ENCODE measurements around the gene TAGLN2.
"Not testable (repeated sequence)": the region's sequence is repeated elsewhere in the genome, so short reads cannot be mapped to it uniquely, and the experiment has no call there.

TAGLN2 gene

DNA sequence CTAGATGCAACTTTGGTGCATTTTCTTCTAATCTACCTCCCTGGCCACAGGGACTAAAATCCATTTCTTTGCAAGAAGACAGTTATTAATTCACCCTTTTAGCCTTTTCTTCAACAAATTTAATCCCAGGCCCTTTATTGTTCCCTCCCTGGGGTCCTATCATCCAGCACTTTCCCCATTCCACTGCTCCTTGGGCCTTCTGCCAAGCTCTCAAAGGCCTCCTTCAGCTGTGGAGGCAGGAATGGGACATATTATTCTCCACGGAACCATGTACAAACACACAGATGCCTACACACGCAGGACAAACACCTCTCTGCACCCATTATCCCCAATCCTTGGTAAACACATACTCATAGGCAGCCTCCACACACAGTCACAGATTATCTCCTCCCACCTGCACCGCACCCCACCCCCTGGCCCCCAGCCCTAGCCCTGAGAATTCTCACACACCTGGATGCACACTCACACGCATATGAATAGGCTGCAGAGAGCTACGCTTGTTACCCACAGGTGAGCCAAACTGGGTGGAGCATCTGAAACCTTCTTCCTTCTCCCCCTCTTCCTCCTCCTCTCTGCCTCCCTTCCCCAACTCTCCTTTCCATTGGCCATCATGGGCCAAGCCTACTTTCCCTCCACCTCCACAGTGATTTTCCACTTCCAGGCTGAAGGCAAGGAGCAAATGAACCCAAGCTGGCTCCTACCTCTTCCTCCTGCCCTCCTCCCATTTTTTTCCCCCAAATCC lies 11.7 kb downstream of the TAGLN2 start:
- in situ Hi-C loops (cut with MboI; ENCODE audit: low pct_unique_long_range_greater_than_20kb, low sequenced_read_pairs, unreplicated experiment): no loop called here
- TF ChIP-seq, protein P1, sequence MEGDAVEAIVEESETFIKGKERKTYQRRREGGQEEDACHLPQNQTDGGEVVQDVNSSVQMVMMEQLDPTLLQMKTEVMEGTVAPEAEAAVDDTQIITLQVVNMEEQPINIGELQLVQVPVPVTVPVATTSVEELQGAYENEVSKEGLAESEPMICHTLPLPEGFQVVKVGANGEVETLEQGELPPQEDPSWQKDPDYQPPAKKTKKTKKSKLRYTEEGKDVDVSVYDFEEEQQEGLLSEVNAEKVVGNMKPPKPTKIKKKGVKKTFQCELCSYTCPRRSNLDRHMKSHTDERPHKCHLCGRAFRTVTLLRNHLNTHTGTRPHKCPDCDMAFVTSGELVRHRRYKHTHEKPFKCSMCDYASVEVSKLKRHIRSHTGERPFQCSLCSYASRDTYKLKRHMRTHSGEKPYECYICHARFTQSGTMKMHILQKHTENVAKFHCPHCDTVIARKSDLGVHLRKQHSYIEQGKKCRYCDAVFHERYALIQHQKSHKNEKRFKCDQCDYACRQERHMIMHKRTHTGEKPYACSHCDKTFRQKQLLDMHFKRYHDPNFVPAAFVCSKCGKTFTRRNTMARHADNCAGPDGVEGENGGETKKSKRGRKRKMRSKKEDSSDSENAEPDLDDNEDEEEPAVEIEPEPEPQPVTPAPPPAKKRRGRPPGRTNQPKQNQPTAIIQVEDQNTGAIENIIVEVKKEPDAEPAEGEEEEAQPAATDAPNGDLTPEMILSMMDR (IDR thresholded peaks at IDR 0.05; ENCODE audit: extremely low read depth, insufficient read depth, missing control alignments): no peak
- DNase-seq (ENCODE audit: low spot score): no peak

DNA sequence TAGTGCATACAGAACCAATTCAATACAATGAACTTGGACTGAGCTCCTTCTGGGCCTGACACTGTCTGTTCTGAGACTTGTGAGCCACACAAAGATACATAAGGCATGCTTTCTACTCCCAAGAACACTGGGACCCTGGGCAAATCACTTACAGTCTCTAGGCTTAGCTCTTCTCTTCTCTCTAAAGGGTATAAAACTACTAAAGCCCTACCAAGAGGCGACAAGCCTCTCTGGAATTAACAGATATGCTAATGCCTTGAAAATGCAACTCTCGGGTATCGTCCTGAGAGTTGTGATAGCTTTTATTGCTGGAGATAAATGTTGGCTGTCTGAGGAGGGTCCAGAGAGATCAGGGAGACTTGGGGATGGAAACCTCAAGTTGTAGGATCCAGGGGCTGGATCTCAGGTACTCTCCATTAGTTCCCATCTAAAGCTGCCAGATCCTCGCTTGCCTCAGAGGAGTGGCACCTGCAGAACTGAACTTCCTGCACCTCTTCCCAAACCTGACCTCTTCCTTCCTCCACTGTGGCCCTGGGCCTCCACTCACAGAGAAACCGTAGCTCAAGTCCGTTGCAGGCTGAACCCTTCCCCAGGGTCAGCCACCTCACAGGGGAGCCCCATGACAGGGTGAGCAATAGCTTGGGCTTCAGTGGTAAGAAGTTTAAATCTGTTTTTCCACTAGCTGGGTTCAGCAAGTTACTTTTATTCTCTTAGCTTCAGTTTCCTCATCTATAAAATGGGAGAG lies 13.8 kb downstream of the TAGLN2 start:
- in situ Hi-C loops (cut with MboI; ENCODE audit: low pct_unique_long_range_greater_than_20kb, low sequenced_read_pairs, unreplicated experiment): no loop called here

DNA sequence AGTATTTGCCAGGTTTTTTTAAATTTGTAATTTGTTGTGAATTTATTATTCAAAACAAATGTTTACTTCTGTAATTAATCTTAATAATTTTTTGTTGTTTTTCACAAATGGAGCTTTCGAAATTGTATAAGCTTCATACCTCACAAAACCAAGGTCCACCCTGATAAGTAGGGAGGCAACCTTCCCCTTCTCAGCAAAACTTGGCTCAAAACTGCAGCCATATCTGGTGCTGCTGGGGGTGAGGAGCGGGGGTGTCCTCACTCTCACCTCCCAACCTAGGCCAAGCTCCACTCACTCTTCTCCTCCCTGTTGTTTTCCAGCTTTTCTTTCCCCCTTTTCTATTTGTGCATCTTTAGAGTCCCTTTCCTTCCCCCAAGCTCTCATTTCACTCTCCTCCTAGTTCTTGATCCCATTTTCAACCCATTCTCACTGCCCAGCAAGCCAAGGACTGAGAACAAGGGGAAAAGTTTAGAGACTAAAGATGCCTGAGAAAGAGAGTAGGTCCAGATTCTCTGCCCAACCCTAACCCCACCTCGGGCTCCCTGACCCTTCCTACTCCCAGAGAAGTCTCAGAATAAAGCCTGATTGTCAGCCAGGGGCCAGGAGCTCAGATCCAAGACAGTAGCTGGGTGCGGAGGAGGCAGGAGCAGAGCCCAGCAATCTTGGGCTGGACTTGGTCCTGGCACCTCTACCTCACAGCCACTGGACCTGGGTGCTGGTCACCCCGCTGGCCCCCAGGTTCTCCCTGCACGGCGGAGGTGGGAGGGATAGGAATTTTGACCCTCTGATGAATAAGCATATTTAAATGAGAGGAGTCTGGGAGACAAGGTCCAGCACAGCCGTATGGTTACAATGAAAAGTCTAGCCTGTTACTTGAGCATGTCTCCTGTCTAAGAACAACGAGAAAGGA lies 17.0 kb downstream of the TAGLN2 start:
- TF ChIP-seq, protein P1 (IDR thresholded peaks at IDR 0.05; ENCODE audit: extremely low read depth, insufficient read depth, missing control alignments): no peak
- in situ Hi-C loops (cut with MboI; ENCODE audit: low pct_unique_long_range_greater_than_20kb, low sequenced_read_pairs, unreplicated experiment): no loop called here
- DNase-seq (ENCODE audit: low spot score): no peak

More for the DNA sequence above, 13.8 kb downstream of the TAGLN2 start:
- TF ChIP-seq, protein P1 (IDR thresholded peaks at IDR 0.05; ENCODE audit: extremely low read depth, insufficient read depth, missing control alignments): no peak
- DNase-seq (ENCODE audit: low spot score): no peak

DNA sequence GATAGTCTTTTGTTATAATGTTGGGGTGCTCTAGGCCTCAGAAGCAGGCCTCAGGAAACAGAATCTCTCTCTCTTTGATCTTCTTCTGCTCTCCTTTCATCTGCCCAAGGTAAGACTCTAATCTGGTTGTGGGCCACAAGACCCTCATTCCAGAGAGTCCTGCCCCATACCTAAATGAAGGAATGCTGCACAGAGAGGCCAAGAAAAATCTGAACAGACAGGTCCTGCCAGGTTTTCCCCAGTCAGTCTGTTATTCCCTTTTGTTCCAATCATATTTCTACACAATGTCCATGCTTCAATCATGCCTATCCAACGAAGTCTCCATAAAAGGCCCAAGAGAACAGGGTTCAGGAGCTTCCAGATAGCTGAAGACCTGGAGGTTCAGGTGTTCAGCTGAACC lies 18.3 kb downstream of the TAGLN2 start:
- in situ Hi-C loops (cut with MboI; ENCODE audit: low pct_unique_long_range_greater_than_20kb, low sequenced_read_pairs, unreplicated experiment): no loop called here
- TF ChIP-seq, protein P1 (IDR thresholded peaks at IDR 0.05; ENCODE audit: extremely low read depth, insufficient read depth, missing control alignments): no peak

DNA sequence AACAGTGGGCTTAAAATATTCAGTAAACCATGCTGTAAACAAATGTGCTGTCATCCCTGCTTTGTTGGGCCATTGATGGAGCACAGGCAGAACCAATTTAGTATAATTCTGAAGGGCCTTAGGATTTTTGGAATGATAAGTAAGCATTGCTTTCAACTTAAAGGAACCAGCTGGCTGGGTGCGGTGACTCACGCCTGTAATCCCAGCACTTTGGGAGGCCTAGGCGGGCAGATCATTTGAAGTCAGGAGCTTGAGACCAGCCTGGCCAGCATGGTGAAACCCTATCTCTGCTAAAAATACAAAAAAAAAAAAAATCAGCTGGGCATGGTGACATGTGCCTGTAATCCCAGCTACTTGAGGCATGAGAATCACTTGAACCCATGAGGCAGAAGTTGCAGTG lies 21.3 kb downstream of the TAGLN2 start:
- in situ Hi-C loops (cut with MboI; ENCODE audit: low pct_unique_long_range_greater_than_20kb, low sequenced_read_pairs, unreplicated experiment); DNase-seq (ENCODE audit: low spot score): not testable (repeated sequence)

More for the DNA sequence above, 18.3 kb downstream of the TAGLN2 start:
- DNase-seq (ENCODE audit: low spot score): no peak

DNA sequence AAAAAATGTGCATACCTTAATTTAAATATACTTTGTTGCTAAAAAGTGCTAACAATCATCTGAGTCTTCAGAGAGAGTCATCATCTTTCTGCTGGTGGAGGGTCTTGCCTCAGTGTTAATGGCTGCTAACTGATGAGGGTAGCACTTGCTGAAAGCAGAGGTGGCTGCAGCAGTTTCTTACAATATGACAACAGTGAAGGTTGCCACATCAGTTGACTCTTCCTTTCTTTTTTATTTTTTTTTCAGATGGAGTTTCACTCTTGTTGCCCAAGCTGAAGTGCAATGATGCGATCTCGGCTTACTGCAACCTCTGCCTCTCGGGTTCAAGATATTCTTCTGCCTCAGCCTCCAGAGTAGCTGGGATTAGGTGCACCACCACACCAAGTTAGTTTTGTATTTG lies 22.8 kb downstream of the TAGLN2 start:
- TF ChIP-seq, protein P1 (IDR thresholded peaks at IDR 0.05; ENCODE audit: extremely low read depth, insufficient read depth, missing control alignments): no peak
- no peak for DNase-seq (ENCODE audit: low spot score)

More for the DNA sequence above, 22.8 kb downstream of the TAGLN2 start:
- in situ Hi-C loops (cut with MboI; ENCODE audit: low pct_unique_long_range_greater_than_20kb, low sequenced_read_pairs, unreplicated experiment): no loop called here

All from GM13977 (cell line).